ENCODE results near the gene TRAK2.

DNA sequence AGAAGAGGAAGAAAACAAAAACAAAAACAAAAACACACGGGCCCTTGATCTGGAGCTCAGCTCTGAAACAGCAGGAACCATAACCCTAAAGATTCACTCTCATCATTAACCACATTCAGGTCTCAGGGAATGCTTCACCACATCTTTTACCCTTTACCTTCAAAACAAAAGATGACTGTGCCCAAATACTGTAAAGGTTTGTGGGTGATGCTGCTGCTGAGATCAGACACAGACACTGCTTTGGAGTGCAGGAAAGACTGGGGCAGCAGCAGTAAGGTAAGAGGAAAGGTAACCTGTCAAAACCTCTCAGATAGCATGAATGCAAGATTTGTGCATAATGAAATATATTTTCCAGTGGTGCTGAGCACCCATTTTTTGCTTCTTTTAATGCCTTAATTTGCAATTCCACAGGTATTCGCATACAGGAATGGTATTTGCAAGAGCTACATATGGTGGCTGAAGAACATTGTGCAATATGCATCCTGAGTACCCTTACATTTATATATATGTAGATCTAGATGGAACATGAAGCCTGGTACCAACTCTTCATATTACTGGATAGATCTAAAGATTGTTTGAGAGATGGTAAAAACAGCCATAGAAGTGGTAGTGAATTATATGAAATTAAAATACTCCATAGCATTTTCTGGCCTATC, 90.1 kb downstream of the TRAK2 start:
- TF ChIP-seq, protein P1, sequence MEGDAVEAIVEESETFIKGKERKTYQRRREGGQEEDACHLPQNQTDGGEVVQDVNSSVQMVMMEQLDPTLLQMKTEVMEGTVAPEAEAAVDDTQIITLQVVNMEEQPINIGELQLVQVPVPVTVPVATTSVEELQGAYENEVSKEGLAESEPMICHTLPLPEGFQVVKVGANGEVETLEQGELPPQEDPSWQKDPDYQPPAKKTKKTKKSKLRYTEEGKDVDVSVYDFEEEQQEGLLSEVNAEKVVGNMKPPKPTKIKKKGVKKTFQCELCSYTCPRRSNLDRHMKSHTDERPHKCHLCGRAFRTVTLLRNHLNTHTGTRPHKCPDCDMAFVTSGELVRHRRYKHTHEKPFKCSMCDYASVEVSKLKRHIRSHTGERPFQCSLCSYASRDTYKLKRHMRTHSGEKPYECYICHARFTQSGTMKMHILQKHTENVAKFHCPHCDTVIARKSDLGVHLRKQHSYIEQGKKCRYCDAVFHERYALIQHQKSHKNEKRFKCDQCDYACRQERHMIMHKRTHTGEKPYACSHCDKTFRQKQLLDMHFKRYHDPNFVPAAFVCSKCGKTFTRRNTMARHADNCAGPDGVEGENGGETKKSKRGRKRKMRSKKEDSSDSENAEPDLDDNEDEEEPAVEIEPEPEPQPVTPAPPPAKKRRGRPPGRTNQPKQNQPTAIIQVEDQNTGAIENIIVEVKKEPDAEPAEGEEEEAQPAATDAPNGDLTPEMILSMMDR (conservative IDR thresholded peaks at IDR 0.05 in 1 of 2, IDR thresholded peaks at IDR 0.05 in 1 of 2; ENCODE audit: extremely low read depth in 1 of 2, insufficient read depth in 1 of 2, low read depth in 1 of 2, low read length in 2 of 2) = no peak
- no peak for TF ChIP-seq EZH2 (IDR thresholded peaks at IDR 0.05; ENCODE audit: borderline replicate concordance, low read length)

Measured in mammary epithelial cell (primary cell).